ENCODE measurements around the gene SUSD4.

Gene SUSD4

GRCh38 chr1:223329252-223329651 lies 34.7 kb downstream of the SUSD4 start:
- no peak for DNase-seq

GRCh38 chr1:223328566-223328965 lies 35.4 kb downstream of the SUSD4 start:
- no peak for DNase-seq

GRCh38 chr1:223326776-223327175 lies 37.2 kb downstream of the SUSD4 start:
- no peak for DNase-seq

- no peak for DNase-seq
Measured at GRCh38 chr1:223323491-223324484, 40.2 kb downstream of the SUSD4 start.

GRCh38 chr1:223322868-223323267 lies 41.1 kb downstream of the SUSD4 start:
- no peak for DNase-seq

DNA sequence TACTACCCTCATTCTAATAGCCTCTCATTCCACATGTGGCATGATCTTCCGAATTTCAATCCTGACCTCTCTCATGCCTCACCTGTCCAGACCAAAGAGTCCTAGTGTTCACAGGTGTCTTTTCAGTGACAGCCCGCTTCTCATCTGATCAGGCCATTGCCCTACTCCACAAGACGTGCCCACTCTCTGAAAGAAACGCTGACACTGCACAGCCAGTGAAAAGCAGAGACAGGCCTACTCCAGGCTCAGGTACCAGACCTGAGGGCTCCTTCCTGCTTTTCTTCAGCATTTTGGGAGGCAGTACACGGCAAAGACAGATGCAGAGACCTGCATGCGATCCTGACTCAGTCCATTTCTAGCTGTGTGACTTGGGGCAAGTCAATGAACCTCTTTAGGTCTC lies 43.0 kb downstream of the SUSD4 start:
- DNase-seq: no peak

- no peak for DNase-seq
Measured at GRCh38 chr1:223319905-223320580, 43.9 kb downstream of the SUSD4 start.

GRCh38 chr1:223319398-223319797 lies 44.6 kb downstream of the SUSD4 start:
- DNase-seq: no peak

DNA sequence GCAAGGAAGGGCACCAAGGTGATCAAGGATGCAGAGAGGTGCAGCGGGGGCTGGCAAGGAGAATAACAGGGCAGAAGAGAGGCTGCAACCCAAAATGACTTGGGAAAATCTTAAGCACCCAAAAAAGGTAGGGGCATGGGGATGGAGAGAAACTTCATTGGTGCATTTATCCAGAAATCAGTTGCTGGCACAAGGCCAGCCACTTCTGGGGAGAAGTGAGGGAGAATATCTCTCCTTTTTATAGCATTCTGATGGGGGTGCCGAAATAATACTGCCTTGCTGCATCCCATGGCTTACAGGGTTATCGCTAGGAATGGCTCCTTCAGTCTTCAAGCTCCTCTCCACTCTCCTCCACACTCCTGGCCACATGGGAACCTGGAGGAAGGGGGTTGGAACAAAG lies 47.9 kb downstream of the SUSD4 start:
- DNase-seq: no peak

DNA sequence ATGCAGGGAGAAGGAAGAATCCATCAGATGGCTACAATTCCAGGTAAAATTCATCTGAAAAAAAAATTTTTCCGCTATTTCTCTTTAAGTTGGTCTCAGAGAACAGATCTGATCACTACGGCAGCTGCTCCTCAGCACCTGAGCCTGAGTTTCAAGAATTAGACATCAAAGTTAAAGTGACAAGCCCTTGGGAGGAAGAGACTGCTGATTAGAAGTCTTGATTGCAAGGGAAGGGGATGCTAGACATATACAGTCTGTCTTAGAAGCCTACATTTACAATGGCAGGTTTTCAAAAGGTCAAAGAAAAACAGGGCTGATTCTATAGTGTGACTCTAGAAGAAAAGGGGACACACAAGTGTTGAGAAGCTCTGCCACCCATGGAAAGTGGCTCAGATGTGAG lies 48.3 kb downstream of the SUSD4 start:
- no peak for DNase-seq

GRCh38 chr1:223313415-223313754 lies 50.6 kb downstream of the SUSD4 start:
- no peak for DNase-seq

- DNase-seq: no peak
Measured at GRCh38 chr1:223312705-223313414, 51.1 kb downstream of the SUSD4 start.

GRCh38 chr1:223312273-223312672 lies 51.7 kb downstream of the SUSD4 start:
- DNase-seq: no peak

DNA sequence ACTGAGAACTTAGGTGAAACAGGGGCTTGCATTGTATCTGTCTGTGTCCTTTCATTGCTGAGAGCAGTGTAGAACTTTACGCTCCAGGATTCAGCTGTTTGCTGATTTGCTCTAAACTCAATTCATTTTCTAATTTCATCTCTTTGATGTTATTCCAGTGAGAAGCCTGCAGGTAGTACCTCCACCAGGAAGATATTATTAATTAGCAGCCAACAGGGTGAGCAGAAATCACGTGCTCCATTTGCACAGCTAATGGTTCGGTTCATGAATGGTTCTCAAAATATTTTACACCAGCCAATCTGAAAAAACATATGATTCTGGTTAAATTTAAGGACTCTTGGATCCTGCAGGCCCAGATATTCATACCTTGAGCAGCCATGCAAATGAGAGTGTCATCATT lies 52.1 kb downstream of the SUSD4 start:
- no peak for DNase-seq

DNA sequence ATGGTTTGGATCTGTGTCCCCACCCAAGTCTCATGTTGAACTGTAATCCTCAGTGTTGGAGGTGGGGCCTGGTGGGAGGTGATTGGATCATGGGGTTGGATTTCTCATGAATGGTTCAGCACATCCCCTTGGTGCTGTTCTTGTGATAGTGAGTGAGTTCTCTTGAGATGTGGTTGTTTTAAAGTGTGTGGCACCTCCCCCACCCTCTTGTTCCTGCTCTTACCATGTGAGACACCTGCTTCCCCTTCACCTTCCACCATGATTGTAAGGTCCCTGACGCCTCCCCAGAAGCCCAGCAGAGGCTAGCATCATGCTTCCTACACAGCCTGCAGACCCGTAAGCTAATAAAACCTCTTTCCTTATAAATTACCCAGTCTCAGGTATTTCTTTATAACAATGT lies 55.8 kb downstream of the SUSD4 start:
- DNase-seq: no peak

DNA sequence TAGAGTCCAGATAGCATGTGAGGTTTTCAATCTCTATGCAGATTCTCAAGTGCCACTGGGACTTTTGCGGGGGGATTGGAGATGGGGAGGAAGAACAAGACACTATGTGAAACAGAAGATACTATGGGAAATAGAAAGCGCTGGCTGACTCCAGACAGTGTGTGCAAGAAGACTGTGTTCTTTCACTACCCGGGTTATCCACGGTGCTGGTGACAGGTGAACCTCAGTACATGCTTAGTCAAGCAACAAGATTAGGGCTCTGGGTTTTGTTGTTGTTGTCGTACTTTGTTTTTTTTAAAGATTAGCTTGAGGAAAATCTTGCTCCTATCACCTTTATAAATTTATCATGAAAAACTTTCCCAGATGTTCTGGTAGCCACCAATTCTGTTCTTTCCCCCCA lies 56.4 kb downstream of the SUSD4 start:
- DNase-seq: no peak

DNA sequence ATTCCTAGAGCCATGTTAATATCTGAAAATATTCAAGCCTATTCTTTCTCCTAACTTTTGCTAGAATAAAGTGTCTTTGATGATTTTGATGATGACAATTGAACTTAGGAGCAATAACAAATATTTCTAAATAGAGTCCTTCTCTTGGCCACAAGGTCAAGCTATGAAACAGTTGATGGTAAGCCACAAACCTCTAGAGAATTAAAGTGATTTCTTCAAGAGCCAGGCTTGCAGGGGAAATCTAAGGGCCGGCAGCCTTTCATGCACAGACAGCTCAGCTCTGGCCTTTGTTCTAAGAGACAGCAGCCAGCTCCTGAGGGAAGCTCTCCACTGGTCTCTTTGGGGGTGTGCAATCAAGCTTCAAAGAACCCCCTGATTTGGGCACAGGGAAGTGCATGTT lies 59.0 kb downstream of the SUSD4 start:
- no peak for DNase-seq

DNA sequence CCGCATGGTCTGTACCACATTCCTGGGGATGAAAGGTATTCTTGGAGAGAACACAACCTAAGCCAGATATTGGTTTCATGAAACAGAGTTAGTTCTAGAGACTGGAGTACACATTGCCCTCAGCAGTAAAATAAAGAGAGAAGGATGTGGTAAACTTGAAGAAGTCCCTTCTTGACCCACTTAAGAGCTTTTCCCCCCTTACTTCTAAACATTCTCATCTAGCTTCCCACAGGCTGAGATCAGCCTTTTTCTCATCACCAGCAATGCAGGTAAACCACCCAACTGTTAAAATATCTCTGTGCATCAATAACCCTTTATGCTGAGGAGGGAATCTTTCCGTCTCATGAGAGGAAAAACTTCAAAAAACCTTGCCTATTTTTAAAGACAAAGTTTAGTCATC lies 62.6 kb downstream of the SUSD4 start:
- no peak for DNase-seq

DNA sequence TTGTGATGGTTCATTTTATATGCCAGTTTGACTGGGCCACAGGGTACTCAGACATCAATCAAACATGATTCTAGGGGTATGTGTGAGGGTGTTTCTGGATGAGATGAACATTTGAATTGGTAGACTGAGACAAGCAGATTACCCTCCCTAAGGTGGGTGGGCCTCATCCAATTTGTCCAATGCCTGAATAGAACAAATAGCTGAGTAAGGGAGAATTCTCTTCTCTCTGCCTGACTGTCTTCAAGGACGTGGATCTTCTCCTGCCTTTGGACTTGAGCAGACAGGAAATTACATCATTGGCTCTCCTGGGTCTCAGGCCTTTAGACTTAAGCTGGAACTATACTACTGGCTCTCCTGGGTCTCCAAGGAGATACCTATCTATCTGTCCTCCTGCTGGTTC lies 64.4 kb downstream of the SUSD4 start:
- no peak for DNase-seq

GRCh38 chr1:223298701-223299100 lies 65.3 kb downstream of the SUSD4 start:
- no peak for DNase-seq

- DNase-seq: no peak
Measured at GRCh38 chr1:223297800-223298199, 66.2 kb downstream of the SUSD4 start.

GRCh38 chr1:223291796-223292195 lies 72.2 kb downstream of the SUSD4 start:
- no peak for DNase-seq

DNA sequence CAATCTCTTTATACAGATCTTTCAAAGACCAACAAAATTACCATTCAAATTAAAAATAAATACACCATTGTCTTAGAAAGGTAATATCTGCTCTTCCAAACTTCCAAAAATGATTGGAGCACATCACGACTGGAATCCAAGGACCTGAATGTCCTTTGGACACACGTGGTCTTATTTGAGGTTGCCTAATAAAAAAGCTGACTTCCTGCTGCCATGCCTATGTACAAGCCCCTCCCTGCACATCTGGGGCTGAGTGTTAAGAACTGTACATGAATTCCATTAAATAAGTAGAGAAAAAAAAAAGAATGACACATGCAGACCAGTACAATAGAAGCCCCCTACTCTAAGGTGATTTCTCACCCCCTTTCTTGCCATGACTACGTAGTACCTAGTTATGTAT lies 73.6 kb downstream of the SUSD4 start:
- DNase-seq: no peak

DNA sequence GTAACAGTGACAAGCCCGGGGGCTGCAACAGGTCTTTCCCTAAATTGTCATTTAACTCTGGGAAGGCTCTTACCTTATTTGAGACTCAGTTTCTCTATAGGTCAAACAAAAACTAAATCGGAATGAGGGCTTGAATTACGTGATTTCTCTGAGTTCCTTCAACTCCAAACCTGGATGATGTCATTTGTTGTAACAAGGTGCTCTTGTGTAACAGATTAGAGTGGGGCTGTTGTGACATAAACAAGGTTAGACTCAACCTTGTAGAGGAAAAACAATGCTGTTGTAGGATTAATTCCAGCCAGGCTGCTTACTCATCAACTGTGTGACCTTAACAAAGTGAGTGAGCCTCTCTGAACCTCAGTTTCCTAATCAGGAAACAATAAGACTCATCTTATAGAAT lies 74.4 kb downstream of the SUSD4 start:
- DNase-seq: no peak

Data from stimulated activated naive CD4-positive, alpha-beta T cell treated with Interleukin-2 at 50 U/mL for 16 hours (primary cell).